IMR-90 (cell line): ENCODE measurements around the gene TXNRD1. TPM values are rescaled to one million over a fixed set of nuclear protein-coding genes. Genes with fewer than 3 reads are reported as not detected.
"Not testable (repeated sequence)": the region's sequence is repeated elsewhere in the genome, so short reads cannot be mapped to it uniquely, and the experiment has no call there.

ENCODE experiments used
- ATAC-seq: fragments of 200-7000 bp; cut with Tn5 transposase; 2 replicates; pipeline ENCODE4 v1.9.1; 2020; ENCODE audit warnings: low read depth, mild to moderate bottlenecking, moderate library complexity
- BruUV-seq: library from RNA; stranded (reverse); fragments of 400-500 nt; replicated peaks from 2 replicates; lab custom pipeline; 2021; lab: Mats Ljungman, UMichigan
- CTCF ChIA-PET: fragments of 300-600 bp; formaldehyde crosslinking; extraction: SDS; loops from one replicate; lab custom pipeline; 2021; ENCODE audit warnings: antibody characterized with exemption; lab: Yijun Ruan, JAX
- POLR2A ChIA-PET: fragments of 300-600 bp; sonication (Branson Sonifier 250); formaldehyde crosslinking; loops from one replicate; lab custom pipeline; 2022; ENCODE audit warnings: antibody characterized with exemption; ENCODE audit not compliant: unreplicated experiment; lab: Charles Lee
- DNase-seq: peaks from one replicate; pipeline ENCODE4 v3.0.0; 2013
- H2AFZ ChIP-seq: replicated peaks from 2 replicates; pipeline ENCODE3; 2013; ENCODE audit warnings: low read length, mild to moderate bottlenecking; ENCODE audit not compliant: poor library complexity
- H2AK5ac ChIP-seq: 2 replicates; pipeline ENCODE4 v1.6.1; 2013; ENCODE audit warnings: low read depth, low read length, inconsistent platforms
- H2AK9ac ChIP-seq: replicated peaks from 2 replicates; pipeline ENCODE3; 2013; ENCODE audit warnings: mild to moderate bottlenecking, low read depth, low read length, moderate library complexity; ENCODE audit not compliant: poor library complexity
- H2BK120ac ChIP-seq: 2 replicates; pipeline ENCODE4 v1.6.1; 2013; ENCODE audit warnings: low read depth, low read length, inconsistent platforms
- H2BK15ac ChIP-seq: 3 replicates; pipeline ENCODE4 v1.6.1; 2013; ENCODE audit warnings: low read depth, low read length, inconsistent platforms
- H2BK20ac ChIP-seq: 2 replicates; pipeline ENCODE4 v1.6.1; 2013; ENCODE audit warnings: low read depth, mild to moderate bottlenecking, inconsistent platforms, low read length, moderate library complexity
- H2BK5ac ChIP-seq: 2 replicates; pipeline ENCODE4 v1.6.1; 2013; ENCODE audit warnings: mild to moderate bottlenecking, low read depth, low read length, inconsistent platforms; ENCODE audit not compliant: poor library complexity, severe bottlenecking
- H3K14ac ChIP-seq: replicated peaks from 2 replicates; pipeline ENCODE4 v1.6.1; 2013; ENCODE audit warnings: low read depth, low read length, inconsistent platforms
- H3K18ac ChIP-seq: 2 replicates; pipeline ENCODE4 v1.6.1; 2013; ENCODE audit warnings: low read depth, low read length, control low read depth
- H3K23ac ChIP-seq: 2 replicates; pipeline ENCODE4 v1.6.1; 2013; ENCODE audit warnings: low read depth, low read length, inconsistent platforms
- H3K27ac ChIP-seq: 2 replicates; pipeline ENCODE4 v1.5.1; 2013; ENCODE audit warnings: mild to moderate bottlenecking, control low read depth, low read length; ENCODE audit not compliant: insufficient read depth
- H3K27me3 ChIP-seq: 2 replicates; pipeline ENCODE4 v1.6.1; 2013; ENCODE audit warnings: low read length; ENCODE audit not compliant: control insufficient read depth, insufficient read depth
- H3K36me3 ChIP-seq: 2 replicates; pipeline ENCODE4 v1.6.1; 2013; ENCODE audit warnings: low read length, mixed read lengths; ENCODE audit not compliant: control insufficient read depth, insufficient read depth
- H3K4ac ChIP-seq: 2 replicates; pipeline ENCODE4 v1.6.1; 2013; ENCODE audit warnings: low read depth, low read length, inconsistent platforms
- H3K4me1 ChIP-seq: 2 replicates; pipeline ENCODE4 v1.6.1; 2013; ENCODE audit warnings: low read length, mixed read lengths; ENCODE audit not compliant: control insufficient read depth, insufficient read depth
- H3K4me2 ChIP-seq: 2 replicates; pipeline ENCODE4 v1.6.1; 2013; ENCODE audit warnings: low read depth, mild to moderate bottlenecking, control low read depth, low read length, moderate library complexity
- H3K4me3 ChIP-seq: 2 replicates; pipeline ENCODE4 v1.5.1; 2013; ENCODE audit warnings: low read depth, mild to moderate bottlenecking, control low read depth, low read length, moderate library complexity; ENCODE audit not compliant: insufficient read depth
- H3K56ac ChIP-seq: 2 replicates; pipeline ENCODE4 v1.6.1; 2013; ENCODE audit warnings: low read length, inconsistent platforms; ENCODE audit not compliant: insufficient read depth; ENCODE audit errors: extremely low read depth
- H3K79me1 ChIP-seq, 2 experiments: 2 replicates each; pipeline ENCODE4 v1.6.1; 2013; ENCODE audit warnings: low read length in 2 of 2, inconsistent platforms in 1 of 2, low read depth in 1 of 2
- H3K9ac ChIP-seq: 2 replicates; pipeline ENCODE4 v1.6.1; 2013; ENCODE audit warnings: low read depth, low read length, control low read depth
- H3K9me1 ChIP-seq: 2 replicates; pipeline ENCODE4 v1.6.1; 2013; ENCODE audit warnings: low read length, inconsistent platforms; ENCODE audit not compliant: insufficient read depth
- H3K9me3 ChIP-seq: 2 replicates; pipeline ENCODE4 v1.6.1; 2013; ENCODE audit warnings: low read length; ENCODE audit not compliant: control insufficient read depth, insufficient read depth
- H4K20me1 ChIP-seq: 2 replicates; pipeline ENCODE4 v1.6.1; 2013; ENCODE audit warnings: low read length, inconsistent platforms; ENCODE audit not compliant: insufficient read depth
- H4K5ac ChIP-seq: 2 replicates; pipeline ENCODE4 v1.6.1; 2013; ENCODE audit warnings: mild to moderate bottlenecking, low read depth, low read length, control low read depth
- H4K8ac ChIP-seq, 2 experiments: 2 replicates each; pipeline ENCODE4 v1.6.1; 2013; ENCODE audit warnings: low read depth in 2 of 2, low read length in 2 of 2, control low read depth in 1 of 2, inconsistent platforms in 1 of 2
- H4K91ac ChIP-seq: 2 replicates; pipeline ENCODE4 v1.6.1; 2013; ENCODE audit warnings: low read depth, low read length, inconsistent platforms; ENCODE audit not compliant: insufficient read depth
- BHLHE40 ChIP-seq: fragments of 150-350 bp; IDR thresholded peaks from 2 replicates; pipeline ENCODE4 v1.6.1; 2016; ENCODE audit warnings: mild to moderate bottlenecking, low read depth, low read length
- CEBPB ChIP-seq: IDR thresholded peaks from 2 replicates; pipeline ENCODE4 v1.6.1; 2012; ENCODE audit warnings: low read depth, low read length, improper control_type of control experiment
- CHD1 ChIP-seq: IDR thresholded peaks from 2 replicates; pipeline ENCODE4 v1.6.1; 2012; ENCODE audit warnings: low read depth, low read length, improper control_type of control experiment
- FOS ChIP-seq: fragments of 150-350 bp; IDR thresholded peaks from 2 replicates; pipeline ENCODE4 v1.6.1; 2016; ENCODE audit warnings: low read depth, low read length
- RAD21 ChIP-seq: IDR thresholded peaks from 2 replicates; pipeline ENCODE4 v1.6.1; 2012; ENCODE audit warnings: low read length, improper control_type of control experiment
- RFX5 ChIP-seq: IDR thresholded peaks from 2 replicates; pipeline ENCODE4 v1.8.0; 2012; ENCODE audit warnings: low read depth, mild to moderate bottlenecking, low read length, moderate library complexity
- WGBS, 2 experiments: methylation state at CpG; one replicate each; pipeline versions ENCODE4 v1.1.5 to v1.1.7; 2013; ENCODE audit warnings: missing lambda C conversion rate in 2 of 2; ENCODE audit not compliant: insufficient read length in 1 of 2; ENCODE audit errors: extremely low coverage in 2 of 2; 5-methylcytosine and 5-hydroxymethylcytosine counted together
- dilution Hi-C: fragments of 300-500 bp; cut with HindIII; formaldehyde crosslinking; loops from one replicate; pipeline ENCODE4 v1.14.3; 2018; ENCODE audit warnings: low sequenced_read_pairs; ENCODE audit not compliant: unreplicated experiment
- in situ Hi-C: fragments of 300-500 bp; cut with MboI; formaldehyde crosslinking; loops from 3 replicates; pipeline ENCODE4 v1.14.3; 2019; ENCODE audit warnings: low sequenced_read_pairs, inconsistent platforms, mixed read lengths
- intact Hi-C: fragments of 100-400 bp; cut with micrococcal nuclease; formaldehyde crosslinking; loops from 2 replicates; pipeline ENCODE4 v1.10.0; 2022
- polyA plus RNA-seq, 3 experiments: library from polyadenylated mRNA; depleted of rRNA; stranded (reverse); fragments of >200 nt; gene quantifications; 2 replicates each; pipeline ENCODE4 v1.2.3, GENCODE V29; 2012; ENCODE audit warnings: low replicate concordance in 1 of 3
- total RNA-seq: library from RNA; depleted of rRNA; stranded (reverse); fragments of >200 nt; gene quantifications from 2 replicates; pipeline ENCODE4 v1.2.3, GENCODE V29; 2012
- TF ChIP-seq, protein P1 (sequence below): fragments of 150-350 bp; IDR thresholded peaks from 2 replicates; pipeline ENCODE4 v1.6.1; 2016; ENCODE audit warnings: low read depth, mild to moderate bottlenecking, low read length, moderate library complexity, borderline replicate concordance

The TXNRD1 gene
- total and polyA plus RNA-seq, 2 of the 4 experiments (the other 2 are of a cell fraction) = 379 to 582 TPM

DNA sequence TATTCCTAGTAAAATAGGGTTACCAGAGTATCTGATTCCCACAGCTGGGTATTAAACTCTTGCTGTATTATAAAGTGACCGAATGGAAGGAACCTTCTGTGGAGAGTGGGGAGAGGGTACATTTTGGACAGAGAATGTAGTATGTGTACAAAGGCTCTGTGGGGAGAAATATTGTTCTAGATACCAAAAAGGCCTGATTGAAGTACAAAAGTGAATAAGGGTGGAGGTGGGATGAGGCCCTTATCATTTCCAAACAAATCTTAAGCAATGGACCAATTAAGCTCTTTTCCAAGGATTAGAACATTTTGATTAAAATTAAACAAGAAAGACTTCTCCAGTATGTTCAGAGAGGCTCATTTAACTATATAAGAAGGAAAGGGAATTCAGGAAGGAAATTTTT, 108.3 kb downstream of the TXNRD1 start:
- Histone ChIP-seq H3K4ac (no peak overlapping the region), H2BK15ac (no peak overlapping the region), H3K9me3 (no peaks in the 10 kb centered on the region), H2AK9ac (no peak overlapping the region), H2BK20ac (no peak overlapping the region), H3K18ac (no peak overlapping the region), H2BK120ac (no peak overlapping the region), H3K79me1 (peaks cover 19 to 45% of the 10 kb centered on the region in 2 experiments), H4K8ac (no peak overlapping the region), H3K9me1 (no peaks in the 10 kb centered on the region), H3K4me2 (no peak overlapping the region), H3K4me3 (no peak overlapping the region), H3K4me1 (0 out of 2 replicates have a peak, but pooled peaks cover 2% of the 10 kb centered on the region), H3K27ac (no peak overlapping the region), H3K23ac (no peak overlapping the region), H3K14ac (no peak overlapping the region), H3K56ac (no peak overlapping the region), H4K91ac (no peak overlapping the region), H2BK5ac (no peak overlapping the region), H3K27me3 (no peaks in the 10 kb centered on the region), H2AK5ac (no peak overlapping the region), H3K36me3 (peaks cover 56% of the 10 kb centered on the region), H2AFZ (no peak overlapping the region), H4K20me1 (peaks cover 44% of the 10 kb centered on the region; the same call in 1 of the 2 replicates), H4K5ac (no peak overlapping the region), H3K9ac (no peak overlapping the region)
- TF ChIP-seq, protein P1, sequence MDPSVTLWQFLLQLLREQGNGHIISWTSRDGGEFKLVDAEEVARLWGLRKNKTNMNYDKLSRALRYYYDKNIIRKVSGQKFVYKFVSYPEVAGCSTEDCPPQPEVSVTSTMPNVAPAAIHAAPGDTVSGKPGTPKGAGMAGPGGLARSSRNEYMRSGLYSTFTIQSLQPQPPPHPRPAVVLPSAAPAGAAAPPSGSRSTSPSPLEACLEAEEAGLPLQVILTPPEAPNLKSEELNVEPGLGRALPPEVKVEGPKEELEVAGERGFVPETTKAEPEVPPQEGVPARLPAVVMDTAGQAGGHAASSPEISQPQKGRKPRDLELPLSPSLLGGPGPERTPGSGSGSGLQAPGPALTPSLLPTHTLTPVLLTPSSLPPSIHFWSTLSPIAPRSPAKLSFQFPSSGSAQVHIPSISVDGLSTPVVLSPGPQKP = no peak
- TF ChIP-seq RAD21 = no peak
- TF ChIP-seq CHD1 = no peak
- no peak for TF ChIP-seq FOS
- TF ChIP-seq CEBPB = no peak
- no peak for TF ChIP-seq BHLHE40
- no peak for TF ChIP-seq RFX5
- no TSS peak for BruUV-seq
- ChIA-PET POLR2A (interaction anchor here (0.6 kb wide), 1 partner anchor 455 kb away, joined by 4 read pairs; no protein-coding TSS in a partner anchor), CTCF (no interaction called here)
- DNase-seq (no peak), ATAC-seq (no peak)
- intact Hi-C loops (loop anchor here (10.0 kb wide), 1 partner anchor 379 kb away; no protein-coding TSS in a partner anchor), in situ Hi-C loops (no loop called here), dilution Hi-C loops (no loop called here)
- WGBS, 2 experiments = 100% methylated on average over 1 of the region's 1 CpG; no CpG with 5 or more reads in 1 of the 2 experiments

GRCh38 chr12:104328278-104328677, 112.7 kb downstream of the TXNRD1 start:
- POLR2A ChIA-PET, H2AK5ac ChIP-seq, H3K4me3 ChIP-seq, H3K56ac ChIP-seq, H3K14ac ChIP-seq, H3K23ac ChIP-seq, H3K4me1 ChIP-seq, H3K27ac ChIP-seq, H2BK15ac ChIP-seq, H2BK20ac ChIP-seq, H4K8ac ChIP-seq, ATAC-seq, BruUV-seq, H4K91ac ChIP-seq, DNase-seq, in situ Hi-C loops, H2AFZ ChIP-seq, H2AK9ac ChIP-seq, H2BK120ac ChIP-seq, H3K9me3 ChIP-seq, H3K9ac ChIP-seq, H4K5ac ChIP-seq, H3K4ac ChIP-seq, H2BK5ac ChIP-seq, H3K18ac ChIP-seq, H3K4me2 ChIP-seq, H3K27me3 ChIP-seq, dilution Hi-C loops, H3K9me1 ChIP-seq: not testable (repeated sequence)
- intact Hi-C loops = loop anchor here (10.0 kb wide), 1 partner anchor 383 kb away; no protein-coding TSS in a partner anchor
- Histone ChIP-seq H3K79me1 (peaks cover 18 to 33% of the 10 kb centered on the region in 2 experiments), H3K36me3 (peaks cover 49% of the 10 kb centered on the region), H4K20me1 (peaks cover 21% of the 10 kb centered on the region; the same call in 1 of the 2 replicates)
- CTCF ChIA-PET = interaction anchor here (0.7 kb wide), 1 partner anchor 8 kb away, joined by 3 read pairs; no protein-coding TSS in a partner anchor
- WGBS, 2 experiments = 92% methylated on average over 2 of the region's 6 CpGs; no CpG with 5 or more reads in 1 of the 2 experiments
